ENCODE results near the gene NLK. TPM values are rescaled to one million over a fixed set of nuclear protein-coding genes. Genes with fewer than 3 reads are reported as not detected.

Gene NLK
- total RNA-seq, 1 experiment from 2014 or later: 31.8 TPM

DNA sequence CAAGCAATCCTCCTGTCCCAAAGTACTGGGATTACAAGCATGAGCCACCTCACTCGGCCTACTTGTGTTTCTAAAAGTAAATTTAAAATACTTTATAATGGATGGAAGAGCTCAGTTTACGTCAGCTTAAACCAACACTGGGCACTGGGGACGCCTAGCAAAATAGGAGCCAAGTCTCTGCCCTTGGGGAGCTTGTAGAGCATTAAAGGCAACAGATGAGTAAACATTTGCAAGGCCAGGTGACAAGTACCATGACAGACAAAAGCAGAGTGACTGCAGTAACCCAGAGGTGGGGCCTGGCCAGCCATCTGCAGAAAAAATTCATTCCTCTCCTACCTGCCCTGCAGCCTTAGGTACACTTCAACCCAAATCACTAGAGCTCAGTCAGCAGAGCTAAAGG lies 12.1 kb upstream of the NLK start:
- H3K27ac ChIP-seq (ENCODE audit: insufficient read length, low read depth, low read length): no peak overlapping the region
- Mint-ChIP-seq H3K36me3 (ENCODE audit: insufficient read depth in 1 of 3, low read depth in 3 of 3) (no peaks in the 10 kb centered on the region), H3K9me3 (no peaks in the 10 kb centered on the region), H3K4me1 (peaks cover 0 to 7% of the 10 kb centered on the region in 2 experiments; a peak in 2 of 4 replicates), H3K4me3 (no peak overlapping the region), H3K27ac (no peak overlapping the region), H3K27me3 (ENCODE audit: low read depth) (no peaks in the 10 kb centered on the region)
- no peak overlapping the region for H3K56ac ChIP-seq (ENCODE audit: insufficient read length, low read depth, low read length)
- TF ChIP-seq, protein P1, sequence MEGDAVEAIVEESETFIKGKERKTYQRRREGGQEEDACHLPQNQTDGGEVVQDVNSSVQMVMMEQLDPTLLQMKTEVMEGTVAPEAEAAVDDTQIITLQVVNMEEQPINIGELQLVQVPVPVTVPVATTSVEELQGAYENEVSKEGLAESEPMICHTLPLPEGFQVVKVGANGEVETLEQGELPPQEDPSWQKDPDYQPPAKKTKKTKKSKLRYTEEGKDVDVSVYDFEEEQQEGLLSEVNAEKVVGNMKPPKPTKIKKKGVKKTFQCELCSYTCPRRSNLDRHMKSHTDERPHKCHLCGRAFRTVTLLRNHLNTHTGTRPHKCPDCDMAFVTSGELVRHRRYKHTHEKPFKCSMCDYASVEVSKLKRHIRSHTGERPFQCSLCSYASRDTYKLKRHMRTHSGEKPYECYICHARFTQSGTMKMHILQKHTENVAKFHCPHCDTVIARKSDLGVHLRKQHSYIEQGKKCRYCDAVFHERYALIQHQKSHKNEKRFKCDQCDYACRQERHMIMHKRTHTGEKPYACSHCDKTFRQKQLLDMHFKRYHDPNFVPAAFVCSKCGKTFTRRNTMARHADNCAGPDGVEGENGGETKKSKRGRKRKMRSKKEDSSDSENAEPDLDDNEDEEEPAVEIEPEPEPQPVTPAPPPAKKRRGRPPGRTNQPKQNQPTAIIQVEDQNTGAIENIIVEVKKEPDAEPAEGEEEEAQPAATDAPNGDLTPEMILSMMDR (conservative IDR thresholded peaks at IDR 0.05): no peak
- H2BK5ac ChIP-seq (ENCODE audit: insufficient read length, low read length): no peak overlapping the region
- no peaks in the 10 kb centered on the region for H3K27me3 ChIP-seq (ENCODE audit: insufficient read depth, low read length)
- no peak overlapping the region for H2BK15ac ChIP-seq (ENCODE audit: low read depth, low read length)
- no peaks in the 10 kb centered on the region for H3K79me1 ChIP-seq (ENCODE audit: insufficient read depth, low read depth, low read length, poor library complexity, severe bottlenecking)
- H2BK20ac ChIP-seq (ENCODE audit: low read depth, low read length, poor library complexity, severe bottlenecking): no peak overlapping the region
- no peaks in the 10 kb centered on the region for H3K9me3 ChIP-seq (ENCODE audit: control insufficient read depth, low read depth, low read length)
- no peak overlapping the region for H2BK12ac ChIP-seq (ENCODE audit: insufficient read length, low read depth, low read length)
- H4K5ac ChIP-seq (ENCODE audit: insufficient read length, low read depth, low read length): no peak overlapping the region
- no peak overlapping the region for H4K91ac ChIP-seq (ENCODE audit: insufficient read length, low read depth, low read length)
- no peak overlapping the region for H3K4ac ChIP-seq (ENCODE audit: low read depth, low read length)
- H2AK5ac ChIP-seq (ENCODE audit: insufficient read length, low read length): no peak overlapping the region
- no peaks in the 10 kb centered on the region for H3K79me2 ChIP-seq (ENCODE audit: insufficient read depth, low read length)
- no peak overlapping the region for H3K23ac ChIP-seq (ENCODE audit: insufficient read length, low read depth, low read length)
- no peaks in the 10 kb centered on the region for H4K20me1 ChIP-seq (ENCODE audit: control insufficient read depth, insufficient read depth, insufficient read length)
- WGBS (ENCODE audit: extremely low coverage, insufficient read length, low lambda C conversion rate): no CpG with 5 or more reads among the region's 3 CpGs
- no peak for DNase-seq
- H3K4me2 ChIP-seq (ENCODE audit: insufficient read depth, insufficient read length, low read length): no peak overlapping the region
- H2BK120ac ChIP-seq (ENCODE audit: low read depth, low read length, poor library complexity, severe bottlenecking): no peak overlapping the region
- H3K18ac ChIP-seq (ENCODE audit: insufficient read length, low read depth, low read length): no peak overlapping the region
- H3T11ph ChIP-seq (ENCODE audit: low read length): no peak overlapping the region
- H3K23me2 ChIP-seq (ENCODE audit: insufficient read length, low read depth, low read length, poor library complexity, severe bottlenecking): no peaks in the 10 kb centered on the region
- no peak overlapping the region for H2AFZ ChIP-seq (ENCODE audit: low read length)
- no peak overlapping the region for H3K14ac ChIP-seq (ENCODE audit: insufficient read depth, low read length)
- H3K4me1 ChIP-seq (ENCODE audit: insufficient read depth, low read length): peaks cover 6% of the 10 kb centered on the region; the same call in 1 of the 2 replicates
- no peak overlapping the region for H4K8ac ChIP-seq (replicated peaks; ENCODE audit: insufficient read length, low read depth, low read length)
- no peak overlapping the region for H3K9ac ChIP-seq (ENCODE audit: extremely low read depth, insufficient read length, low read length)

Measured in H9 (cell line).